ENCODE data around the gene FRYL.

GRCh38 chr4:48761286-48761685, 18.8 kb downstream of the FRYL start:
- TF ChIP-seq CTCF (IDR thresholded peaks at IDR 0.05) (no peak), POLR2A (IDR thresholded peaks at IDR 0.05) (no peak)

Measured in right lobe of liver (tissue), 4 donors.